HG02970 (cell line): ENCODE results near the gene AFDN.

Source experiments
- ATAC-seq: cut with Tn5 transposase; IDR thresholded peaks from one replicate; pipeline ENCODE4 v1.9.1; 2021; ENCODE audit warnings: mild to moderate bottlenecking, moderate library complexity, moderate number of reproducible peaks; ENCODE audit not compliant: unreplicated experiment, low FRiP score

The AFDN gene

DNA sequence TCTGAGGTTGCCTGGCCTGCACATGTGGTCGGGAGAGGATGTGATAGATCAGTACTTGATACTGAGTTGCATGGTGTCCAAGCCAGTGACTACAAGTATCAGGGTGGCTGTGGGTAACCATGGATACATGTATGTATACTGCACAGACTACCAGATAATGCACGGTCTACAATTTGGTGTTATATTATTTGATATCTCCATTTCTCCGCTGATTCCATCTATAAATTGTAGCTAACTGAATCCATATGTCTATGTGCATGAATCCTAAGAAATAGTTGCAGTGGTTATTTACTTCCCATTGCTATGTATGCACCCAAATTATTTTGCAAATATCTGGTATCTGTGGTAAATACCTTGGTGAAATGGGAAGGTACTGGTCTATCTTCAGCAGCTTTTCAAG is 87.0 kb downstream of the AFDN start:
- no peak for ATAC-seq

DNA sequence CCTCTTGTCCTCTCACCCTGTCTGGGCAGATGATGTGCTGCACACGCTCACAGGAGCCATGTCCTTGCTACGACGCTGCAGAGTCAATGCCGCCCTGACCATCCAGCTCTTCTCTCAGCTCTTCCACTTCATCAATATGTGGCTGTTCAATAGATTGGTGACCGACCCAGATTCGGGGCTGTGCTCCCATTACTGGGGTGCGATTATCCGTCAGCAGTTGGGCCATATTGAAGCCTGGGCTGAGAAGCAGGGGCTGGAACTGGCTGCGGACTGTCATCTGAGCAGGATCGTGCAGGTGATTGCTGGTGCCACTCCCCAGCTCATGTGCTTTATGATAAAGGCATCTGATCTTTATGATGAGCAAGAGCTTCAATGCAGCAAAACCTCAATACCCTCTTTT is 88.4 kb downstream of the AFDN start:
- no peak for ATAC-seq

- ATAC-seq: no peak
Observed at GRCh38 chr6:167917551-167918154, 90.9 kb downstream of the AFDN start.

GRCh38 chr6:167918548-167919278 is 92.0 kb downstream of the AFDN start:
- no peak for ATAC-seq

GRCh38 chr6:167919349-167919748 is 92.6 kb downstream of the AFDN start:
- no peak for ATAC-seq

- no peak for ATAC-seq
Observed at GRCh38 chr6:167920165-167920564, 93.5 kb downstream of the AFDN start.

- no peak for ATAC-seq
Observed at GRCh38 chr6:167921831-167922230, 95.1 kb downstream of the AFDN start.

- no peak for ATAC-seq
Observed at GRCh38 chr6:167925026-167925425, 98.3 kb downstream of the AFDN start.

GRCh38 chr6:167927246-167927645 is 100.5 kb downstream of the AFDN start:
- no peak for ATAC-seq

DNA sequence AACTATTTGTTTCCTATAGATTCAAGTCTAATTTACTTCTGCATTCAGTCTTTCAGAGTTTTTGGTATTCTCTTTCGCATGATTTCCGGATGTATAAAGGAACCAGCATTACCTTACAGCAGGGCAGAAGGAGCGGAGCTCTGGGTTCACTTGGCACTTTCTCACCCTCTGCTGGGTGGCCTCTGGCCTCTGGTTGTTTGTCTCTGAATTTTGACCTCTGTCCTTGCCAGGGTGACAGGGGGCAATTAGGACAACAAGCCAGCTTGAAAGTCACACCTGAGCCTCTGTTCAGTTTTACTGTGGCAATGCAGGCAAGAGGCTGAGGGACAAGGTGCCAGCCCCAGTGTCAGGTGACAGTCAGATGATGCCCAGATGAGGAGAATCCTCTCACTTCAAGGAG is 101.4 kb downstream of the AFDN start:
- no peak for ATAC-seq

- ATAC-seq: no peak
Observed at GRCh38 chr6:167930295-167930694, 103.6 kb downstream of the AFDN start.

- ATAC-seq: no peak
Observed at GRCh38 chr6:167932468-167933276, 106.0 kb downstream of the AFDN start.

DNA sequence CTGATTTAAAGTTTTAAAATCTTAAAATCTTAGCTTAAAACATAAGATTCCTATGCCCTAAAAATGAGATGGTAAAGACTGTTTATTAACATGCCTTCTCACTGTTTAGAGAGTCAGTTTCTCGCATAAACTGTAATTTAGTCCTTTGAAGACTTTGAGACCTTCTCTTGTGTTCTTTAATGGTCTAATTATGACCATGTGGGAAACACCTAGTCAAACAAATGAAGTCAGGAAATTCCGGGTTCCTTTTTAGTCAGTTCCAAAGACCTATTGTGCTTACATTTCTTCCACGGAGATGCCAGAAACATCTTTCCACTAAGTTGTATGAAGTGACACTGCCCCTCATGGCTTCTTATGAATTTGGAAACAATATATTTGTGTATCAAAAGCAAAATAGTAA is 106.6 kb downstream of the AFDN start:
- no peak for ATAC-seq

GRCh38 chr6:167933847-167934246 is 107.1 kb downstream of the AFDN start:
- no peak for ATAC-seq

GRCh38 chr6:167934426-167934864 is 107.7 kb downstream of the AFDN start:
- no peak for ATAC-seq

- no peak for ATAC-seq
Observed at GRCh38 chr6:167936051-167936450, 109.3 kb downstream of the AFDN start.

DNA sequence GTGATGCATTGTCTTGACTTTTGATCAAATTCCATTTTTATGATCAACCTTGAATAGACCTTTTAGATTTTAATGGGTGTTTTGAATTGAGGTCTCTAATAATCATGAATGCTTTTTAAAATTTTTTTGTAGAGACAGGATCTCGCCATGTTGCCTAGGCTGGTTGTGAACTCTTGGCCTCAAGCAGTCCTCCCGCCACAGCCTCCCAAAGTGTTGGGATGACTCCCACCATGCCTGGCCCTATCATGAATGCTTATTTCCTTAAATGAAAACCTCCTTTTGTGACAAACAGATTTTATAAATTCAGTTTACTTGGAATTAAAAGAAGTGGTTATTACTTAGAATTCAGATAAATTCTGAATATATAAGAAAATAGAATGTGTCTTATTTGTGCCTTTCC is 110.6 kb downstream of the AFDN start:
- no peak for ATAC-seq

DNA sequence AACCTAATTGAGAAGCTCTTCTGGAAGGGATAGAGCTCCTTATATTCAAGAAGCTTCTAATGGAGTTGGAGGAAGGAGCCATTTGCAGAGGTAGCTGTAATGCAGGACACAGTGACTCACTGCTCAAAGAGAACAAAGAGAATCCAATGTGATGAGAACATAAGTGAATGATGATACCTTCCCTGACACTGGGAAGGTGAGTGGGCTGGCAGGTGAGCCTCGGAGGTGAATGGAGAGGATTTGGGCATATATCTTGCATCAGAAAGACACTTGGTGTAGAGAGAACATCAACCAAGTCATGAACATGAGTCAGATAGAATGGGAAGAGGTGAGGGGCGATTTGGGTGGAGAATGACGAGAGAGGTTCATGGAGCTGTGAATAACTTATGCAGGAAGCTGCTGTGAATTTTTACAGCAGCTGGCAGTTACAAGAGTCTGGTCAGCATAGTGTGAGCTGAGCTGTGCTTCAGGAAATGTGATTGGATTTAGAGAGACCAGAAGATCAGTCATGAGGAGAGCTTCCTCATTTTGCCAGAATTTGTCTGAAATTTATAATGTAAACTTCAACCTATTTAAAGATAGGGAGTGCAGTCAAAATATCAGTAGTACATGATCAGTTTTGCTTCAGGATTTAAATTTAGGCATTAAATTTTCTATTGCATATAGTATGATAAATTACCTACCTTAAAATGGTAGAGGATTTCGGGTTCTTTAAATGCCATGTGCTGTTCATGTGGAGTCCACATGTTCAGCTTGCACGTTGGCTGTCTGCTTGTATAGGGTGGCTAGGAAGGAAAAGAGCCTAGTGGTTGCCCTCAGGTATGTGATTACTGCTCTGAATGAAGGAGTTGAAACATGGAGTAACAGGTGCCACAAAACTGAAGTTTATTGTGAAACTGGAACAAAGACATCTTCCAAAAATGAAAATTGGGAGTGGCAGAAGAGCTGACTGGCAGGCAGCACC is 111.5 kb downstream of the AFDN start:
- no peak for ATAC-seq

DNA sequence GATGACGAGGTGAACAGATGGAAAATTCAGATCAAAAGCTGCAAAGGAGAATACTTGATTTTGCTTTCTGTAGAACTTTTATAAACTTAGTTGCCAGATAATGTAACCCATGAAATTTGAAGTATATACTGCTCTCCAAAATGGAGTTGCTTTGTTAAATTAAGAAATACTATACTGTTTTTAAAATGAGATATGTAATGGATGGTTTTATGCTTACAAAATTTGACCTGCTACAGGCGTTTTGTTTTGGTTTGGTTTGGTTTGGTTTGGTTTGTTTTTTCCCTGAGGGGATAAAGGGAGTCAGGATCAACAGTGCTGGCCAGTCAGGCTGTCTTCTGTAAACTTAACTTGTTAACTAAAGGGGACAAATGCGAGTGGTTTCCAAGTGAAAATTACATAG is 115.1 kb downstream of the AFDN start:
- no peak for ATAC-seq

GRCh38 chr6:167944130-167944529 is 117.4 kb downstream of the AFDN start:
- no peak for ATAC-seq
